Activated CD4-positive, alpha-beta T cell treated with anti-CD3 and anti-CD28 coated beads, Interleukin-2, Interleukin-6, amounts not matched to agents 100 ng/mL and 50 ng/mL, durations not matched to agents 16 hours and 8 hours (primary cell): ENCODE measurements around the gene MEP1B.
"Not testable (repeated sequence)": the region's sequence is repeated elsewhere in the genome, so short reads cannot be mapped to it uniquely, and the experiment has no call there.

ENCODE experiments used
- DNase-seq: peaks from one replicate; pipeline ENCODE4 v3.0.0-alpha.2; 2020

MEP1B gene

DNA sequence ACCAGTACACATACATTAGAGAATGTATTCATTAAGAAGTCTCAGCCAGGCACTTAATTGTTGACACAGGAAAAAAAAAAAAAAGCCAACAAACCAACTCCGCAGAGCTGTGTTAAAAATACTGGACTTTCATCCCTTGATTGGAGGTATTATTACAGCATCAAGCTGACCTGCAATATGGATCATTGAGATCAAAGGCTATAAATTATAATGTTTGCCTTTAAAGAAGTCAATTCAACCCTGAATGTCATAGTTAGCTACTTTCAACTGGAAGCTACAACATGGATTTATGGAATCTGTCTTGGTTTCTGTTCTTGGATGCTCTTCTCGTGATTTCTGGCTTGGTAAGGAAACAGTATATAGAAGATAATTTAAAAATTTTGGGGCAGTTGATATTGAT lies at the start of gene MEP1B:
Gene MEP1B, plus strand, starts transcription at position 250 of the 400 bp plus-strand sequence. Its CDS starts 32 bp downstream, at position 282.
- no peak for DNase-seq

DNA sequence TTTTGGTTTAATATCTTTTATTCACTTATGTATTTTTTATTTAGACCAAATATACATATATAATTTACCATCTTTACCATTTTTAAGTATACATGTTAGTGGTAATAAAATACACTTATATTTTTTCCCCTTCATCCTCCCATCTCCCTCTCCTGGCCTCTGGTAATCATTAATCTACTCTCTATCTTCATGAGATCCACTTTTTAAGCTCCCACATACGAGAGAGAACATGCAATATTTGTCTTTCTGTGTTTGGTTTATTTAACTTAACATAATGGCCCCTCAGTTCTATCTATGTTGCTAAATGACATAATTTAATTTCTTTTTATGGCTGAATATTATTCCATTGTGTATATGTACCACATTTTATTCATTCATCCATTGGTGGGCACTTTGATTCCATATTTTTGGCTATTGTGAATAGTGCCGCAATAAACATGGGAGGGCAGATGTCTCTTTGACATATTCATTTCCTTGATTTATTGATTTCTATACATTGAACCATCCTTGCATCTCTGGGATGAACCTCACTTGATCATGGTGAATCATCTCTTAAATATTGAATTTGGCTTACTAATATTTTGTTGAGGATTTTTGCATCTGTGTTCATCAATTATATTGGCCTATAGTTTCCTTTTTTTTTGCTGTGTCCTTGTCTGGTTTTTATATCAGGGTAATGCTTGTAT lies 41.5 kb upstream of the MEP1B start:
- no peak for DNase-seq

DNA sequence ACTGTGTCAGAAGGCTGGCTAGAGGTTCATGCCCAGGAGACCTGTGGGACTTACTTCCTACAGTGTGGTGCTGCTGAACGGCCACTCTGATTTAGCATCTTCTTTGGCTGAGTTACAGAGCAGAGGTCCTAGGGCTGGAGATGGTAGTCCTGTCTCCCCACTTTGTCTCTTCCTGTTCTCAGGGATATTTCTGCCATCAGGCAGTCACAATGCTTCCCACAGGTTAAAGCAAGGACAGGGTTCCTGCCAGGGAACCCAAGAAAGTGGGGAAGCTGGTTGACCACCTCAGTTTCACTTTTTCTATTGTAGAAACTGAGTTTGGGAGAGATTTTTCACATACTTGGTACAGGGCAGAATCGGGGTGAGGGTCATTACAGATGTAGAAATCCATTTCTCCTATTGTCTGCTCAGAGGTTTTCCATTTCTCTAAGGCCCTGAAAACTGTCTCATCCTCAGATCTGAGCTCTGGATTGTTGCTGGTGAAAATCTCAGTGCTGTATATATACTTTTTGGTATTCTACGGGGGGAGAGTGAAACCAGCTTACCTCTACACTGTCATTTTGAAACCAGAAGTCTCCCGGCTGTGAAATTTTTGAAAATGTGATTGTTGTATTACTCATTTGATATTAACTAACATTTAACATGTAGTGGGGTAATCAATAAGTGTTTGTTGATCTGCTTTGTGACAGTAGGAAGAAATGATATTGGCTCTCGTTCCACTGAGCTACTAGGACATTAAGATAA lies 37.0 kb upstream of the MEP1B start:
- DNase-seq: peak; percentile 50

DNA sequence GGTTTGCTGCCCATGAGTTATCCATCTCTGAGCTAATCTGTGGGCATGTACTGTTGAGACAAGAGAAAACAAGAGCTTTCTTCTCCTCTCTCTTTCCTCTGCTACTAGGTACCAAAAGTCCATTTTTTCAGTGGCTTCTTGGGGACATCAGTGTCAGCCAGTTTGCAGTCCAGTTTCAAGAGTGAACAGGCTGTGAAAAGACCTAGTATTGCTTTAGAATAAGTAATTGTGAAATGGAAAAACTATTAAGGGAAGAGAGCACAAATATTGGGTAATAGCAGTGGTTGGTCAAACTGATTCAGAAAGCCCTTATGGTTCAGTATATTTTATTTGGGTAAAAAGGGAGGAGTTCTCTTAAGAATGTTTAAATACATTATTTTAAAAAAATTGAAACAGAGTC lies 33.0 kb upstream of the MEP1B start:
- DNase-seq: no peak

DNA sequence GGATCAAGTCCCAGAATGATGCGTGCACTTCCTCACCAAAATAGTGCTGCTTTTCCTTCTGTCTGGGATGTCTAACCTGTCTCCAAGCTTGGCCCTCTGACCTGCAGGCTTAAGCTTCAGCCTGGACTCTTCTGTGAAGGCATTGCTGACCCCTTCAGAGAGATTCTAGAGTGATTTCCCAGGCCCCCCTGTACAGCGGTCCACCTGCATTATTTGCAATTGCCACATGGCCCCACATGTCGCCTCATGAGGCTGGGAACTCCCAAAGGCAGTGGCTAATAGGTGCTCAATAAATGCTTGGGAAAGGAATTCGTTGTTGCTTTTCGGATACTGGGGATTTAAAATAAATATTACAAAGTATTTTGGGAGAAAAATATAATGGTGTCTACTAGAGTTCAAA lies 32.3 kb upstream of the MEP1B start:
- no peak for DNase-seq

DNA sequence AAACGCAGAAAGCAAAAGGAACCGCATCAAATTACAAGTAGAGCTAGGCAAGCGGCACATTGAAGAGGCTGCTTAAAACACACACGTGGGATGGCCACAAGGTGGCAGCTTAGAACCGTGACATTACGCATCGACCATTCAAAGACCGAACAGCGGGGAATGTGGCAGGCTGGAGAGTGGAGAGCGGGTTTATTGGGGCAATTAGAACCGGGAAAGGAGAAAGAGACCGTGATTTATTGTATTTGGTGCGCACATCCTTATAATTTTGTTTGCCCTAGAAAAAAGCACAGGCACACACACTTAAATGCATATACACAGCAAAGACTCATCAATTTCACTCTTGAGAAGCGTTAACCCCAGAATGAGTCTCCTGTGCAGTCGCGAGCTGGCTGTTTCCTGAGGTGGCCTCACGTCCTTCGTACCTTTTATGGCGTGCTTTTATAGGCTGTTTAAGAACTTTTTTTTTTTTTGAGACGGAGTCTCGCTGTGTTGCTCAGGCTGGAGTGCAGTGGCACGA lies 31.7 kb upstream of the MEP1B start:
- peak; percentile 80 for DNase-seq

DNA sequence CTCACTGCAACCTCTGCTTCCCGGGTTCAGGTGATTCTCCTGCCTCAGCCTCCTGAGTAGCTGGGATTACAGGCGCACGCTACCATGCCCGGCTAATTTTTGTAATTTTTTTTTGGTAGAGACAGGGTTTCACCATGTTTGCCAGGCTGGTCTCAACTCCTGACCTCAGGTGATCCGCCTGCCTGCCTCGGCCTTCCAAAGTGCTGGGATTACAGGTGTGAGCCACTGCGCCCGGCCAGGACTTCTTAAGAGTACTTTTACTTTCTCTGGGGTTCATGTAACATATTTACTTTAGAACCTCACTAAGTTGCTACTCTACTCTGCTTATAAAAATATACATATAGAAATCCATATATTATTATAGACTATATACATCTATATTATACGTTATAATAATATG lies 31.2 kb upstream of the MEP1B start:
- DNase-seq: not testable (repeated sequence)

DNA sequence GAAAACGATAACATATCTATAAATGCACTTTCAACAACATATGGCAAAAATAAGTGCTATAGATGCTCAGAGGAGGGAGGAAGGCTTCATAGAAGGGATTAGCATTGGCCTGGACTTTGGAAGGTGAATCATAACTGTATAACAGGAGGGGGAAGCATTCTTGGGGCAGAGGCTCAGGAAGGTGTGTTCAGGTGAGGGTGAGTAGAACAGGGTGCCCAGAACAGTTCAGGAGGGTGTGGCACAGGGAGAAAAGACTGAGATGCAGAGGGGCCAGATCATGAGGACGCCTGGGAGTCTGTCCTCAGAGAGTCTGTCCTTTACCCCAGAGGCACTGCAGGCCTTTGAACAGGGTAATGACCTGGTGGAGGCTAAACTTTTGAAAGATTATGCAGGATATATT lies 29.3 kb upstream of the MEP1B start:
- DNase-seq: no peak

DNA sequence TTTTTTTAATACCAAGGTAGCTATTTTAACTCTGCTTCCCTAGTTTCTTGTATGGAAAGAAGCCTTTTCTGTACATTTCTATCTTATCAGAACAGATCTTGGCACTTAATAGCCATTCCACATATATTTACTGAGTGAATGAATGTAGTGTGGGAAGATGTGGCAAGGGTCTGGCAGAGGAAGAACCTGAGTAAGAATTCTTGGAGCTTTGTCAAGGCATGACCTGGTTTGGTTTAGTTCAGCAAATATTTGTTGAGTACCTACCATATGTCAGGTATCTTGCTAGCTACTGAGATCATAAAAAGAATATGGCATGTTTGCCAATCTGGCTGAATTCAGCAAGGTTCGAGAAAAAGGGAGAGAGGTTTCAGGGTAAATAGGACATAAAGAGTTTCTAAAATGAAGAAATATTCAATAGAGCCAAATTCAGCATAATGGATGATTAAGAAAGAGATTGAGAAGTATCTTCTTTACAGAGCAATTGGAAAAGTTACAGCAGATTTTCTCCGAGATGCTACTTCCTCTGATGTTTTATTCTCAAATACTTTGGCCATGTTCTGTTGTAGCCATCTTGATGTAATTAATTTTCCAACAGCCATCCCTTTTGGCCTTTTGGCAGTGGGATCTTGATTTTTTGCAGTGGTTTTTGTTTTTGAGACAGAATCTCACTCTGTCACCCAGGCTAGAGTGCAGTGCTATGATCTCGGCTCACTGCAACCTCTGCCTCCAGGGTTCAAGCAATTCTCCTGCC lies 21.7 kb upstream of the MEP1B start:
- no peak for DNase-seq

DNA sequence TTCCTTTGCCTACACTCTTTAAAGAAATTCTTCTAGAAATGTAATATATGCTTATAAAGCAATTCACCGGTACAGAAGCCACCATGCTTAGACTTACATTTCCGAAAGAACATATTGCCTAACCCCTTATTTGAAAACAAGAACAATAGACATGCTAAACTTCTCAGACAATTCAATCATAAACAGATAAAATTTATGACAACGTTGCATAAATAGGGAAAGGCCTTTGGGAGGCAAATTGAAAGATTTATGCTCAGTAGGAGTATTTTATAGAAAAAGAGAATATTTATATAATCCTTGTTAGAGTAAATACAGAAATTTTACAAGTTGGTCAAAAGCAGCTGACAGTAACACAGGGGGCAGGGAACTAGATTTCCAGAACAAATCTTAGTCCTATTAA lies 16.2 kb upstream of the MEP1B start:
- DNase-seq: no peak

DNA sequence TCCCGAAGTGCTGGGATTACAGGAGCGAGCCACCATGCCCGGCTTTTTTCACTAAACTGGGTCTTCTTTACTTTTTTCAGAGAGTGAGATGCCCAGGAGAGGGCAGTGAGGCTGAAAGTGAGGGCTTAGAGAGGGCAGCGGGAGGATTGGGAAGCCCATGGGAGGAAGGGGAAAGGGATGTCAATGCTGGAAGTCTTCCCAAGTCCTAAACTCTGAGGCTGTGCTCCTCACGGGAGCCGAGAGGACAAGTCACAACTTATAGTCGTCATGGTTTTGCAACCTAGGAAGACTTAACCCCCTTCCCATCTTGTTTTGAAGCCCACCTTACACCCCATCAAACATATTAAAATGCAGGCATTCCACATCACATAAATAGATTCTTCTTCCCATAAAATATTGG lies 15.1 kb upstream of the MEP1B start:
- no peak for DNase-seq

DNA sequence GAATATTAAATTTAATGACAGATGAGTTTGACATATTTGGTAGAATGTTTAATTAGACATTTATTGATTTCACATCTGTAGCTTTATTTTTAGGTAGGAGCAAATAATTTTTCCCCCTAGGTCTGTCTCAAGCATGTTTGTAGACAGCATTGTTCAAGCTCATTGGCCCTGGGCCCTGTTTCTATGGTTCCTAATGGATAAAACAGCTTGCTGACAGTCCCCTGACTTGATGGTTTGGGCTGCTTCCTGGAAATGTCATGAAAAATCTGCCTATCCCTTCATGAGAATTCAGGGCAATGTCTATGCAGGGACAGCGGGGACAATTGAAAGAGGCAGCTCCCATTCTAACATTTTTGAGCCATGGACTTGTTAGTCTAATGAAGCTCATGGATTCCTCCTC lies 14.6 kb upstream of the MEP1B start:
- DNase-seq: no peak

DNA sequence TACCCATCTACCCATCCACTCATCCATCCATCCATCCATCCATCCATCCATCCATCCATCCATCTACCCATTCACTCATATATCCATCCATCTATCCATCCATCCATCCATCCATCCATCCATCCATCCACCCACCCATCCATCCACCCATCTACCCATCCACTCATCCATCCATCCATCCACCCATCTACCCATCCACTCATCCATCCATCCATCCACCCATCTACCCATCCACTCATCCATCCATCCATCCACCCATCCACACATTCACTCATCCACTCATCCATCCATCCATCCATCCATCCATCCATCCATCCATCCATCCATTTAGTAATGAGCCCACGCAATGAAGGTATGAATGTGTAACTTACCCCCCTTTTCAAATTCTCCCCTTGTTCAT lies 13.1 kb upstream of the MEP1B start:
- not testable (repeated sequence) for DNase-seq

DNA sequence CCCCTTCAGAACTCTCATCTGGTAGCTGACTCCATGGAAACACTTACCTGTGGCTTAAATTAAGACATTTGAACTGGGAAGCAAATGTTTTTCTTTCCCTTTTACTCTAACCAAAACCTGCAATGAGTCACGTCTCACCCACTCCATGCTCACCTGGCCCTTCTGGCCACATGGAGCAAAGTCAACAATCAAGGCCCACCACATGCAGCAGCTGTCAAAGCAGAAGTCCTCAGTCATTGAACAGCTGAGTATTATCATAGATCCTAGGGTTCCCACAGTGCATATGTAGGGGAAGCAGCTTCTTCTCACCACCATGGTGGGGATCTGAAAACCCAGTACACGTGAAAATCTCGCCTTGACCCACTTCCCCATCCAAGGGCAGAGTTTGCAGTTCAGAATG lies 12.3 kb upstream of the MEP1B start:
- no peak for DNase-seq

DNA sequence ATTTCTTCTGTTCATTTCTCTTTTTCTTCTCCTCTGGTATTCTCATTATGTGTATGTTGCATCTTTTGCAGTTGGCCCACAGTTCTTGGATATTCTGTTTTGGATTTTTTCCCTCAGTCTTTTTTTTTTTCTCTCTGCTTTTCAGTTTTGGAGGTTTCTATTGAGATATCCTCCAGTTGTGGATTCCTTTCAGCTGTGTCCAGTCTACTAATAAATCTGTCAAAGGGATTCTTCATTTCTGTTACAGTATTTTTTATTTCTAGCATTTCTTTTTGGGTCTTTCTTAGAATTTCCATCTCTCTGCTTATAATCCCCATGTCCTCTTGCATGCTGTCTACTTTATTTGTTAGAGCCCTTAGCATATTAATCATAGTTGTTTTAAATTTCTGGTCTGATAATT lies 6.3 kb upstream of the MEP1B start:
- DNase-seq: no peak

DNA sequence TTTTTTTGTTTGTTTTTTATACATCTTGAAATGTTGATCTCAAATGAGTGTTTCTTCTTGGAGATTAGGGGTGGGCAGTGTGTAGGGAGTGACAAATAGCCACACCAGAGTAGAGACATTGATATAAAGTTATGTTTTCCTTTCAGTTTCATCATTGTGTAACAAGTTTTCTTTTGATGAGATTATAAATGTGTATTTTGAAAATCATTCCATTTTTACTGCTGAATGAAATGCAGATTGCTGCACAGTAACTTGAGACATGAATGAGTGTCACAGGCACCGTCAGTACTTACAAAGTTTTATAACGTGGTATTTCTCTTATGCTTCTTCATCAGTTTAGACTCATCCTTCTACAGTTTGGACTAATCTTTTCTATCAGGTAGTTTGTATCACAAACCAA lies 370 bp downstream of the MEP1B start:
- no peak for DNase-seq

DNA sequence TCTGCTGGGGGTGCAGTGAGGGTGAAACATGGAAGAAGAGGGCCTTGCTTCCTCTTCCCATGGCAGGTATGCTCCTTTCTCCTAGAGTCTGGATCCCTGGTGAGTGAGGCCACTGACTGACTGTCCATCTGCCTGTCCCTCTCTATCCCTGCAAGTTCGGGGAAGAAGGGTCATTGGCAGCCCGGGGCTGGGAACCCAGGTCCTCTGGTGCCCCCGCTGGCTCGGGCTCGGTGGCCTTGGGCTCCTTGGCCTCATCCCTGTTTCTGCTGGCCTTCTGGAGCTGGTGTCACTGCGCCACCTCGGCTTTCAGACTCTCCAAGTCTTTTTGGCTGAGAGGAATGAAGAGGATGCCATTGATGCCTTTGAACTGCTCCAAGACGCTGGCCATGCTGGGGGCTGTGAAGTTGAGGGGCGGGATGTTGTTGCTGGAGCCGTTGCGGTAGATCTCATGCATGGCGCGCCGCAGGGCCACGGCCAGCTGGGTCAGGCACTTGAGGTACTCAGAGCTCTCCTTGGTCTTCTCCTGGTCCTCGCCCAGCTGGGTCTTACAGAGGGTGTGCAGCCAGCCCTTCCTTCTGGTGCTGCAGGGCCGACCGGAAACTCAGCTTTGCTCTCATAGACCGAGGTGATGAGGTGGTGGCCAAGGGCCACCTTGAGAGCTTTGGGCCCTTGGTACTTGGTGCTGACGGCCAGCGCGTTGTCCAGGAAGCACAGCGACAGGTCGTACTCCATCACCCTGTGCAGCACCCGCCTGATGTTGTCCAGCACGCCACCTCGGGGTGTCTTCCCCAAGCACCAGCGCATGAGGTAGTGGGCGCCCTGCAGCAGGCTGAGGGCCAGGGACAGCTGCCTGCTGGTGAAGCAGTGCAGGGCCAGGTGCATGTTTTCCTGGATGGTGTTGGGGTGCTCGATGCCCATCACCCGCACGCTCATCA lies 6.3 kb downstream of the MEP1B start:
- DNase-seq: no peak

DNA sequence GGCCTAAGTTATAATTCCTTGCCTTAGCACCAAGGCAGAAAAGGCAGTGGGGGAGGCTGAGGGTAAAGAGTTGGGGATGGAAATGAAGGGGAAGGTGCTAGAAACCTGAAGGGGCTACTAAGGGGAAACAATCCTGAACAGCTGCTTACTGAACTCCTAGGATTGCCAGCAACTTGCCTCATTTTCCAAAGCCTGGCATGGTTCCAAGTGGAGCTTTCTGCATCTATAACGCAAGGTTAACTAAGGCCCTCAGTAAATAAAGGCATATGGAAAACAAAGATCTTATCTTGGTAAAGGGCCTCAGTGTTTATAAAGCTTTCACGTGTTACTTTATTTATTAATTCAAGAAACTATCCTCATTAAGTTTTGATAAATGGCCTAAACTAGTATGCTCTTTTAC lies 10.9 kb downstream of the MEP1B start:
- DNase-seq: no peak

DNA sequence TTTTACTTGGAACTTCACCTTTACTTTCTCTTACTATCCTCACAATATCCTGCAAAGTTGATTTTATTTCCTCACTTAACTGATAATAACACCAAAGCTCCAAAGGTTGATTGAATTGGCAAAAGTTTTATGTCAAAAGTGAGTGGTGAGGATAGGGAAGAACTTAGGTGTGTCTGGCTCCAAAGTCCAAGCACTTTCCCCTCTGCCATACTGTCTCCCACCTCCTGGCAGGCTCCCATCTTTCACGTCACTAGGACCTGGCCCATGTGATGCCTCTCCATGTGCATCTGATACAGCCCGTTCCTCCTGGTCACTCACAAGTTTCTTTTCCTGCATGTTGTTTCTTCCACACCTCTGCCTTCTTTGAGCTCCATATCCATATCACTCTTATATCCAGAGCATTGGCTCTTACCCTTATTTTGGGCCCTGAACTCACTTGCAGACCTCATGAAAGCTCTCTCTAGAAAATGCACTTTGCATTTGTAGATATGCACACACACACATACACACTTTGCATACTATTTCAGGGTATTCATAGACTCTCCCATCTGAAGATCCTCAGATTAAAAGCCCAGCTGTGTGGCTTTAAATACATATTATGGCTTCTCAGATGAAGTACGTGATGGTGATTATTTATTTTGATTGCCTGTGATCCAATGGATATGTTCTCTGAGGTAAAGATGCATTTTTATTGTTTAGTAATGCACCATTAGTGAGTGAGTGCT lies 12.3 kb downstream of the MEP1B start:
- no peak for DNase-seq

DNA sequence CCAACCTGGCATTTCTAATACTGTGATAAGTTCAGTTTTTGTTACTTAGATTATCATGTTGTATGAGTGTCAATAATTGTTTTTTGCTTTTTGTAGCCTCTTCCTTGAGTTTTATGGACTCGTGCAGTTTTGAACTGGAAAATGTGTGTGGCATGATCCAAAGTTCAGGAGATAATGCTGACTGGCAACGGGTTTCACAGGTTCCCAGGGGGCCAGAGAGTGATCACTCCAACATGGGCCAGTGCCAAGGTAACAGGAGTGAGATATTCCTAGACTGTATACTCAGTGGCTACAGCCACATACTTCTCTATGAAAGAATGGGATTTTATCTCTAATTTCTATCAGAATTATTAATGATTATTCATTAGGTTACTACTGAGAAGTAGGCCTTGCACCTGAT lies 18.2 kb downstream of the MEP1B start:
- no peak for DNase-seq

DNA sequence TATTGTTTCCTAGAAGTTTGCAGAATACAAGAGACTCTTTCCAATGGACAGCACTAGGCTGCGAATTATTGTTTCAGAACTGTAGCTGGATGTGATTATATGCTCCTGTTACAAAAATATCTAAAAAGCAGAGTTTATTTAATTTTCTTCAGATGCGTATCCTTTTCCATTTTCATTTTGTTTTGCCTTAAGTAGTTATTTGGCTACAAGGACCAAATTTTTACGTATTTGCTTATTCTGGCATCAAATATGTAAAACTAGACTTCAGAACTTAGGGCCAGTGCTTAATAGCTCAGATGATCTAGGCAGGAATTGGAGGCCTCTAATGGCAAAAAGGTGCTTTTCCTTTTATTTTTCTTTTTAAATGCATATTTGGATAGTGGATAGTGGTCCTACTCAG lies 18.7 kb downstream of the MEP1B start:
- no peak for DNase-seq
